ENCODE data around the gene ICA1.
"Not testable (repeated sequence)": the region's sequence is repeated elsewhere in the genome, so short reads cannot be mapped to it uniquely, and the experiment has no call there.

The ICA1 gene

GRCh38 chr7:8246020-8246419 is 15.9 kb downstream of the ICA1 start:
- Histone ChIP-seq H3K27ac (ENCODE audit: low read depth, low read length) (no peak overlapping the region), H3K36me3 (ENCODE audit: insufficient read depth, low read length) (no peaks in the 10 kb centered on the region), H3K9me3 (ENCODE audit: insufficient read depth, low read depth, low read length) (no peaks in the 10 kb centered on the region), H3K4me3 (ENCODE audit: low read length) (no peak overlapping the region), H3K27me3 (ENCODE audit: insufficient read depth, low read length) (no peaks in the 10 kb centered on the region), H3K4me1 (ENCODE audit: insufficient read depth, low read length) (no peaks in the 10 kb centered on the region), H3K9ac (ENCODE audit: low read depth, low read length) (no peak overlapping the region)
- WGBS = 93% methylated on average over 2 of the region's 2 CpGs

GRCh38 chr7:8245032-8245431 is 16.9 kb downstream of the ICA1 start:
- H3K9me3 ChIP-seq (ENCODE audit: insufficient read depth, low read depth, low read length); H3K9ac ChIP-seq (ENCODE audit: low read depth, low read length); H3K36me3 ChIP-seq (ENCODE audit: insufficient read depth, low read length); H3K4me1 ChIP-seq (ENCODE audit: insufficient read depth, low read length); H3K27ac ChIP-seq (ENCODE audit: low read depth, low read length); H3K27me3 ChIP-seq (ENCODE audit: insufficient read depth, low read length); H3K4me3 ChIP-seq (ENCODE audit: low read length): not testable (repeated sequence)
- 95% methylated on average over 5 of the region's 5 CpGs for WGBS

- not testable (repeated sequence) for H3K27me3 ChIP-seq (ENCODE audit: insufficient read depth, low read length); H3K4me3 ChIP-seq (ENCODE audit: low read length); H3K9ac ChIP-seq (ENCODE audit: low read depth, low read length); H3K36me3 ChIP-seq (ENCODE audit: insufficient read depth, low read length); H3K9me3 ChIP-seq (ENCODE audit: insufficient read depth, low read depth, low read length); H3K4me1 ChIP-seq (ENCODE audit: insufficient read depth, low read length); H3K27ac ChIP-seq (ENCODE audit: low read depth, low read length)
- WGBS = 97% methylated on average over 5 of the region's 5 CpGs
These were observed 18.9 kb downstream of the ICA1 start for GRCh38 chr7:8243059-8243458.

- not testable (repeated sequence) for H3K4me1 ChIP-seq (ENCODE audit: insufficient read depth, low read length); H3K9ac ChIP-seq (ENCODE audit: low read depth, low read length); H3K27me3 ChIP-seq (ENCODE audit: insufficient read depth, low read length); H3K36me3 ChIP-seq (ENCODE audit: insufficient read depth, low read length); H3K9me3 ChIP-seq (ENCODE audit: insufficient read depth, low read depth, low read length); H3K4me3 ChIP-seq (ENCODE audit: low read length); H3K27ac ChIP-seq (ENCODE audit: low read depth, low read length)
- WGBS = 77% methylated on average over 10 of the region's 10 CpGs
These were observed 22.1 kb downstream of the ICA1 start for GRCh38 chr7:8239702-8240362.

- Histone ChIP-seq H3K4me3 (ENCODE audit: low read length) (no peak overlapping the region), H3K27me3 (ENCODE audit: insufficient read depth, low read length) (no peaks in the 10 kb centered on the region), H3K4me1 (ENCODE audit: insufficient read depth, low read length) (no peaks in the 10 kb centered on the region), H3K27ac (ENCODE audit: low read depth, low read length) (no peak overlapping the region), H3K9ac (ENCODE audit: low read depth, low read length) (no peak overlapping the region), H3K36me3 (ENCODE audit: insufficient read depth, low read length) (no peaks in the 10 kb centered on the region), H3K9me3 (ENCODE audit: insufficient read depth, low read depth, low read length) (no peaks in the 10 kb centered on the region)
- 89% methylated on average over 3 of the region's 3 CpGs for WGBS
These were observed 25.1 kb downstream of the ICA1 start for GRCh38 chr7:8236780-8237407.

- no peak overlapping the region for H3K27ac ChIP-seq (ENCODE audit: low read depth, low read length)
- no peaks in the 10 kb centered on the region for H3K36me3 ChIP-seq (ENCODE audit: insufficient read depth, low read length)
- H3K4me3 ChIP-seq (ENCODE audit: low read length) = no peak overlapping the region
- H3K9ac ChIP-seq (ENCODE audit: low read depth, low read length) = no peak overlapping the region
- no peaks in the 10 kb centered on the region for H3K4me1 ChIP-seq (ENCODE audit: insufficient read depth, low read length)
- WGBS = 85% methylated on average over 8 of the region's 8 CpGs
- H3K9me3 ChIP-seq (ENCODE audit: insufficient read depth, low read depth, low read length) = no peaks in the 10 kb centered on the region
- no peaks in the 10 kb centered on the region for H3K27me3 ChIP-seq (ENCODE audit: insufficient read depth, low read length)
These were observed 28.7 kb downstream of the ICA1 start for GRCh38 chr7:8232999-8233847.

- no peaks in the 10 kb centered on the region for H3K4me1 ChIP-seq (ENCODE audit: insufficient read depth, low read length)
- H3K27me3 ChIP-seq (ENCODE audit: insufficient read depth, low read length) = no peaks in the 10 kb centered on the region
- 95% methylated on average over 3 of the region's 3 CpGs for WGBS
- no peak overlapping the region for H3K27ac ChIP-seq (ENCODE audit: low read depth, low read length)
- no peak overlapping the region for H3K4me3 ChIP-seq (ENCODE audit: low read length)
- H3K36me3 ChIP-seq (ENCODE audit: insufficient read depth, low read length) = no peaks in the 10 kb centered on the region
- H3K9me3 ChIP-seq (ENCODE audit: insufficient read depth, low read depth, low read length) = no peaks in the 10 kb centered on the region
- no peak overlapping the region for H3K9ac ChIP-seq (ENCODE audit: low read depth, low read length)
These were observed 32.0 kb downstream of the ICA1 start for GRCh38 chr7:8229927-8230326.

- Histone ChIP-seq H3K9me3 (ENCODE audit: insufficient read depth, low read depth, low read length) (no peaks in the 10 kb centered on the region), H3K9ac (ENCODE audit: low read depth, low read length) (no peak overlapping the region), H3K4me1 (ENCODE audit: insufficient read depth, low read length) (no peaks in the 10 kb centered on the region), H3K4me3 (ENCODE audit: low read length) (no peak overlapping the region), H3K36me3 (ENCODE audit: insufficient read depth, low read length) (no peaks in the 10 kb centered on the region), H3K27ac (ENCODE audit: low read depth, low read length) (no peak overlapping the region), H3K27me3 (ENCODE audit: insufficient read depth, low read length) (no peaks in the 10 kb centered on the region)
- WGBS = 100% methylated on average over 4 of the region's 6 CpGs
These were observed 32.9 kb downstream of the ICA1 start for GRCh38 chr7:8228766-8229674.

- Histone ChIP-seq H3K27ac (ENCODE audit: low read depth, low read length) (no peak overlapping the region), H3K4me1 (ENCODE audit: insufficient read depth, low read length) (peaks cover under 1% of the 10 kb centered on the region; the same call in 1 of the 2 replicates), H3K27me3 (ENCODE audit: insufficient read depth, low read length) (no peaks in the 10 kb centered on the region), H3K9me3 (ENCODE audit: insufficient read depth, low read depth, low read length) (no peaks in the 10 kb centered on the region), H3K36me3 (ENCODE audit: insufficient read depth, low read length) (no peaks in the 10 kb centered on the region), H3K9ac (ENCODE audit: low read depth, low read length) (no peak overlapping the region), H3K4me3 (ENCODE audit: low read length) (no peak overlapping the region)
These were observed 33.9 kb downstream of the ICA1 start for GRCh38 chr7:8228068-8228467.

- Histone ChIP-seq H3K4me1 (ENCODE audit: insufficient read depth, low read length) (peaks cover 9% of the 10 kb centered on the region), H3K36me3 (ENCODE audit: insufficient read depth, low read length) (no peaks in the 10 kb centered on the region), H3K27ac (ENCODE audit: low read depth, low read length) (no peak overlapping the region), H3K9me3 (ENCODE audit: insufficient read depth, low read depth, low read length) (no peaks in the 10 kb centered on the region), H3K9ac (ENCODE audit: low read depth, low read length) (no peak overlapping the region), H3K27me3 (ENCODE audit: insufficient read depth, low read length) (no peaks in the 10 kb centered on the region), H3K4me3 (ENCODE audit: low read length) (no peak overlapping the region)
- 94% methylated on average over 3 of the region's 3 CpGs for WGBS
These were observed 34.7 kb downstream of the ICA1 start for GRCh38 chr7:8227261-8227660.

- no peaks in the 10 kb centered on the region for H3K27me3 ChIP-seq (ENCODE audit: insufficient read depth, low read length)
- no peaks in the 10 kb centered on the region for H3K9me3 ChIP-seq (ENCODE audit: insufficient read depth, low read depth, low read length)
- WGBS = 93% methylated on average over 1 of the region's 2 CpGs
- H3K36me3 ChIP-seq (ENCODE audit: insufficient read depth, low read length) = no peaks in the 10 kb centered on the region
- H3K27ac ChIP-seq (ENCODE audit: low read depth, low read length) = no peak overlapping the region
- H3K4me1 ChIP-seq (ENCODE audit: insufficient read depth, low read length) = peaks cover 17% of the 10 kb centered on the region
- H3K4me3 ChIP-seq (ENCODE audit: low read length) = no peak overlapping the region
- H3K9ac ChIP-seq (ENCODE audit: low read depth, low read length) = no peak overlapping the region
These were observed 35.5 kb downstream of the ICA1 start for GRCh38 chr7:8226501-8226900.

Data from HUES64 (cell line).